Measurements from ENCODE around the gene TTLL7.

Gene TTLL7

DNA sequence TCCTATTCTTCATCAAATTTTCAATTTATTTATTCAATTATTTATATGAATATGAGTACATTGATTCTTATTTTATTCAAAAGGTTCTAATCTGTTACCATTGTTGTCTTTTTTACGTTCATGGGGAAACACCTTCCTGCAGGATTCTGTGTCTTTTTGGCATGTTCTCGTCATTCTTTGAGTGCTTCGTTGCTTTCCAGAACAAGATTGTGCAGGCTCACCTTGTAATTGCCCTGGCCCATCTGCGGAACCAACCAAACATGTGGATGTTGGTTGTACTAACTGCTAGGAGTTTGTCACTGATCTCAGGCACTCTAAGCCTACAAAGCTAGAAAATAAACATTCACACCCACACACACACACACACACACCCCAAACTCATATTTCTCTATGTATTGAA is 182.1 kb downstream of the TTLL7 start:
- DNase-seq (ENCODE audit: low spot score): no peak

DNA sequence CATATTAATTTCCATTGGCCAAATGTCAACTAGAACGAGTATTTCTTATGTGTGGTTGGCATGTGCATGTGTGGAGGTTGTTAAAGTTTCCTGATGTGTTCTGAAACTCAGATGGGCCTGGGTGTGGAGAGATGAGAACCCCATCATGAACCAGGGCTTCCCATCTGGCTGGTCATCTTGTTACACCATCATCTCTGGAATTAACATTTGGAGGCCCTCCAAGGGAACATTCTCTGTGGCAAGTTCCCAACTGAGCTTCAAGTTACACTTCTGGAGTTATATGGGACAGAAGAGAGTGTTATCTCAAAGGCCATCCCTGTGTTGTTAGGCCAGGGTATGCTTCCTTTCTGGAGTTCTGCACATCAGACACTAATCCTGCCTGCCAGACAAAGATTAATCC is 183.6 kb downstream of the TTLL7 start:
- DNase-seq (ENCODE audit: low spot score): no peak
